Sigmoid colon (tissue), 4 donors: ENCODE measurements around the gene SSU72.

Experiments used
- EP300 ChIP-seq, 4 donors: sonication (generic); formaldehyde crosslinking; IDR thresholded peaks; one replicate each; pipeline ENCODE4 v1.6.1; 2017; ENCODE audit warnings: antibody characterized with exemption in 4 of 4
- POLR2A ChIP-seq, 2 donors: fragments of 450-650 bp; IDR thresholded peaks; one replicate each; pipeline ENCODE4 v1.6.1; 2016; ENCODE audit warnings: antibody characterized with exemption in 2 of 2, mild to moderate bottlenecking in 2 of 2, moderate library complexity in 2 of 2
- POLR2AphosphoS5 ChIP-seq, 4 donors: sonication (generic); formaldehyde crosslinking; IDR thresholded peaks; one replicate each; pipeline ENCODE4 v1.6.1; 2017; ENCODE audit warnings: antibody characterized with exemption in 4 of 4
- TF ChIP-seq, protein P1 (sequence below), 4 experiments: fragments of 450-650 bp in 3 of 4; fragments of 200-600 bp in 1 of 4; IDR thresholded peaks; one replicate each; pipeline ENCODE4 v1.5.1; 2016 to 2019; ENCODE audit warnings: antibody characterized with exemption in 4 of 4, mild to moderate bottlenecking in 3 of 4, moderate library complexity in 2 of 4

DNA sequence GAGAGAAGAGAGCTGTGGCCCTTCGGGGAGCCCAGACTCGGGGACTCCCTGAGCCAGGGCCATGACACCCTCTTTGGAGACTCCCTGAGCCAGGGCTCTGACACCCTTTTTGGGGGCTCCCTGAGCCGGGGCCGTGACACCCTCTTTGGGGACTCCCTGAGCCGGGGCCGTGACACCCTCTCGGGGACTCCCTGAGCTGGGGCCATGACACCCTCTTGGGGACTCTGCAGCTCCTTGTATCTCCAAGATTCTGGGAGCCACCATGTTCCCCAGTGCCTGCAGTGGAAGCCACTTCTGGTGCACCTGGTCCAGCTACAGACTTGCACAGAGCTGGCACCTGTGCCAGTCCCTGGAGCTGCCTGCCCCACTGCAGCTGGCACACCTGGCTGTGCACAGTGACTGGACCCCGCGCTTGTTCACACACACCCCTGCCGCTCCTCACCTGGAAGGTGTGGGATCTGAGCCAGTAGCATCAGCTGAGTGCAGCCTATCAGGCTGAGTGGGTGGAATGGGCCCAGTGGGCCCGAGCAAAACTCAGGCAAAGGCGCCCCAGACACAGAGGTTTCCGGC, 3.8 kb upstream of the SSU72 start:
- TF ChIP-seq, protein P1, sequence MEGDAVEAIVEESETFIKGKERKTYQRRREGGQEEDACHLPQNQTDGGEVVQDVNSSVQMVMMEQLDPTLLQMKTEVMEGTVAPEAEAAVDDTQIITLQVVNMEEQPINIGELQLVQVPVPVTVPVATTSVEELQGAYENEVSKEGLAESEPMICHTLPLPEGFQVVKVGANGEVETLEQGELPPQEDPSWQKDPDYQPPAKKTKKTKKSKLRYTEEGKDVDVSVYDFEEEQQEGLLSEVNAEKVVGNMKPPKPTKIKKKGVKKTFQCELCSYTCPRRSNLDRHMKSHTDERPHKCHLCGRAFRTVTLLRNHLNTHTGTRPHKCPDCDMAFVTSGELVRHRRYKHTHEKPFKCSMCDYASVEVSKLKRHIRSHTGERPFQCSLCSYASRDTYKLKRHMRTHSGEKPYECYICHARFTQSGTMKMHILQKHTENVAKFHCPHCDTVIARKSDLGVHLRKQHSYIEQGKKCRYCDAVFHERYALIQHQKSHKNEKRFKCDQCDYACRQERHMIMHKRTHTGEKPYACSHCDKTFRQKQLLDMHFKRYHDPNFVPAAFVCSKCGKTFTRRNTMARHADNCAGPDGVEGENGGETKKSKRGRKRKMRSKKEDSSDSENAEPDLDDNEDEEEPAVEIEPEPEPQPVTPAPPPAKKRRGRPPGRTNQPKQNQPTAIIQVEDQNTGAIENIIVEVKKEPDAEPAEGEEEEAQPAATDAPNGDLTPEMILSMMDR (IDR thresholded peaks at IDR 0.05) = no peak
- TF ChIP-seq POLR2AphosphoS5 (IDR thresholded peaks at IDR 0.05) (no peak), POLR2A (IDR thresholded peaks at IDR 0.05) (no peak), EP300 (IDR thresholded peaks at IDR 0.05) (no peak)
